GM12801 (cell line): ENCODE results near the gene RNF214.

Source experiments
- CTCF ChIP-seq: IDR thresholded peaks from one replicate; pipeline ENCODE4 v1.5.1; 2011; ENCODE audit warnings: control low read depth; ENCODE audit not compliant: insufficient read length; ENCODE audit errors: extremely low read depth

RNF214 gene

GRCh38 chr11:117199916-117200812 lies 32.3 kb upstream of the RNF214 start:
- TF ChIP-seq CTCF: no peak

DNA sequence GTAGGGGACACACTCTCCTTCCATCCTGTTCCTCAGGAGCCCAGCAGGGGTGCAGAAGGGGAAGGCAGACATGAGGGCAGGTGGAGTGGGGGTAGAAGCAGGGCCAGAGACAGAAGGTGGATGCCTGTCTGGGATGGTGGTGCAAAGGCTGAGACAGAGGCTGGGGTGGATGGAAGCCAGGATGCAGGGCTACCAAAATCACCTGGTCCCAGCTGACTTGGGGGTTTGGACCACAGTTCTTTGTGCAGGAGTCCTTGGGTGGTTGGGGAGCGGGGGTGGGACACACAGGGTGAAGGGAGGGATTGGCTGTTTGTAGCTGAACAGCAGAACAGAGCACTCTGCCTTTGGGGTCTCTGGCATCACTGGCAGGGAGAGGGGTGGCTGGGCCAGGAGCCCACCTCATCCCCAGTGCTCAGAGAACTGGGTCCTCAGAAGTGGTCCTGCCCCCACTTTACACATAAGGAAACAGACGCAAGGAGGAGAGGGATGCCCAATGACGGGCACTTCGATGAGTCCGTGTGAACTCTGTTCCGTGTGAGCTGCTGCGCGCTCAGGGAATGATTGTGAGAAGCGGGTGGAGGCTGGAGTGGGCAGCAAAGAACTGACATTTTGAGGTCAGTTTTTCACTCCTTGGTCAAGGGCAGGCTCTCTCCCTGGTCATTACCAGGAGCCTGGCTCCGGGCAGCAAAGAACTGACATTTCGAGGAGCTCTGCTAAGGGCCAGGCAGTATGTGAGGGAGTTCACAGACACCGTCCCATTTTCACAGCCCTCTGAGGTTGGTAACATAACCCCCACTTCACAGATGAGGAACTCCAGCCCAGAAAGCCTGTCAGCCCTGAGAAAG lies 31.4 kb upstream of the RNF214 start:
- TF ChIP-seq CTCF: no peak

DNA sequence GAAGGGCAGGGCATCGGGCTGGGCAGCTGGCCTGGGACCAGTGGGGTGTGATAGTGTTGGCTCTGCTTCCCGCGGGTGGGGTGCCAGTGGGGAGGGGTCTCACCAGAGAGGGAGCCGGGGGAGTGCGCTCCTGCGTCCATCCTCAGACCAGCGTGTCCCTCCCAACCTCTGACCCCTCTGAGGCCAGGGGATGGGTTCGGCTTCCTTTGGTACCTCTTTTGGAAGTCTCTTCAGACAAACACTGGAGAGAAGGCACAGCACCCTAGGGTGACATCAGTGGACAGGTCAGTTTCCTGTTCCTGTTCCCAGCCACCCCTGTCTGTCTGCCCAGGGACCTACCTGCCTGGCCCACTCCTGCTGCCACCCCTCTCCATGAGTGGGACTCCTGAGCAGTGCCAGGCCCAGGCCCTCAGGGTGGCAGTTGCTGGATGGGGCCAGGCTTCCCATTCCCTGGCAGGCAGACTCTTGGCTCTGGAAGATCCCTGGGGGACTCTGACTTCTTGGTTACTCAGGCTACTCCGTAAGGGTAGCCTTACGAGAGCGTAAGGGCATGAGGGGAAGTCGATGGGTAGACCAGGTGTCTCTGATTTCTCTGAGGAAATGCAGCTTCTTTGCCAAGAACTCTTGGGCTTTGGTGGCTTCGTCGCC lies 30.7 kb upstream of the RNF214 start:
- no peak for TF ChIP-seq CTCF

DNA sequence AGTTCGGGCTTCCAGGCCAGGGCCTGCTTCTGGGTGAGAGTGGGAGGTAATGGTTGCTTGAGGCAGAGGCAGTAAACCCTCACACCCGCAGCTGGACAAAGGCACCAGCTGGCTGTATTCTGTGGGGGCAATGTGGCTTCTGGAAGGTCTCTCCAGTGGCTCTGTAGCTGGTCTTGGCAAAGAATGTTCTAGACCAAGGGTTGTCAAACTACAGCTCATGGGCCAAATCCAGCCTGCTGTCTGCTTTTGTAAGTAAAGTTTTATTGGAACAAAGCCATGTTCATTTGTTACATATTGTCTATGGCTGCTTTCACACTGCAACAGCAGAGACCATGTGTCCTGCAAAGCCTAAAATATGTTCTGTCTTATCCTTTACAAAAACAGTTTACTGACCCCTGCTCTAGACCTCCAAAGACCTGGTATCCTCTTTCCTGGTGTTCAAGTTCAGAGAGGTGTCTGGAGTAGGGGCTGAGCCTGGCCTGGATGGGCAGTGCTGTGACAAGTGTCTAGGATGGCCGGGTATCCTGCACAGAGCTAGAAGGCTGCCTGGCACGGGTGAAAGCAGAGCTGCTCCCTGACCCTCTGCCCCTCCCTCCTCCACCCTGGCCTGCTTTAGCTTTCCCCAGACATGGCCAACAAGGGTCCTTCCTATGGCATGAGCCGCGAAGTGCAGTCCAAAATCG lies 29.9 kb upstream of the RNF214 start:
- TF ChIP-seq CTCF: no peak

- TF ChIP-seq CTCF: no peak
Measured at GRCh38 chr11:117203069-117203407, 29.4 kb upstream of the RNF214 start.

- no peak for TF ChIP-seq CTCF
Measured at GRCh38 chr11:117204283-117205080, 28.0 kb upstream of the RNF214 start.
